GF-D8 (cell line): Measurements from ENCODE around the gene MAP4K4.

ENCODE experiments used
- DNase-seq: peaks from one replicate; lab custom pipeline; 2025; lab: John Stamatoyannopoulos, UW

Gene MAP4K4

DNA sequence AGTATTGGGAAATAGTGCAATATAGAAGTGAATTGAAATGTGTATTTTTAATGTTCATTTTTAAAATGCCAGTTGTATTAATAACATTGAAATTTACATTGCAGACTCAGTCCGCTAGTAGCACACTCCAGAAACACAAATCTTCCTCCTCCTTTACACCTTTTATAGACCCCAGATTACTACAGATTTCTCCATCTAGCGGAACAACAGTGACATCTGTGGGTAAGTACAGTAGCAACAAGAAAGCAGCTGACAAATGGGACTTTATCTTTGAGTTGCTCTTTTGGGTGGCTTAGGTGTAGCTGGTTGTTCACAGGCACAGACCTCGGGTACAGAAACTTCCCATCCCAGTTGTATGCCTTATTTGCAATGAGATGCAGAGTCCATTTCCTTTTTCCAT lies 176.0 kb downstream of the MAP4K4 start:
- no peak for DNase-seq

GRCh38 chr2:101874069-101874468 lies 176.6 kb downstream of the MAP4K4 start:
- DNase-seq: no peak

DNA sequence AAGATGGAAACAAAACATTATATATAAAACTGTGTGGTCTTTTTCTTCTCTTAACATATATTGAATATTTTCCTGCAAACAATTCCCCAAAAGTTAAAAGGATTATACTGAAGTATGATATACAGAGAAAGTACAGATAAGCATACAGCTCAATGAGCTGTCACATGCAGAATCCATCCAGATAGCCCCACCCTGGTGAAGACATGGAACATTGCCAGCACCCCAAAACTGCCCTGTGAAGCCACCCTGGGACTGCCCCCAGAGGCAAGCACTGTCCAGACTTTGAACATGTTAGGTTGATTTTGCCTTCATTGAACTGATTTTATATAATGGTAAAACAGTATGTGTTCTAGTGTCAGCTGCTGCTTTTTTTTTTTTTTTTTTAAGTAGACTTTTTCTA lies 182.0 kb downstream of the MAP4K4 start:
- no peak for DNase-seq

- no peak for DNase-seq
Measured at GRCh38 chr2:101881131-101881530, 183.6 kb downstream of the MAP4K4 start.

GRCh38 chr2:101882769-101883307 lies 185.3 kb downstream of the MAP4K4 start:
- no peak for DNase-seq

DNA sequence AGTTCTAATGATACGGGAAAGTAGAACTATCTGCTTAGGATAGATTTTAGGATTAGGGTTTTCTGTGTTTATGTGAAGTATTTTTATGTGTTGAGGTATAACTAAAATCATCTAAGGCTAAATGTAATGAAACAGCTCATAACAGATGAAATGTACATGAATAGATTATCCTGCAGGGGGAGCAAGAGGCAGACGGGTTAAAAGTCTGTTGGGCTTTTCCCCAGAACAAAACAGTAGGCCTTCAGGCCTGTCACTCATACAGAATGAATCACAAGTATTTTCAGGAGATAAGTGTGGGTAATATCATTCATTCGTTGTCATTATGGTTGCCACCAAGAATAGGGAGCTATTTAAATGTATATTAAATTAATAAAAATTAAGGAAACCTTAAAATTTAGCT lies 186.4 kb downstream of the MAP4K4 start:
- DNase-seq: no peak

GRCh38 chr2:101884423-101884822 lies 186.9 kb downstream of the MAP4K4 start:
- no peak for DNase-seq

GRCh38 chr2:101887328-101887727 lies 189.8 kb downstream of the MAP4K4 start:
- DNase-seq: no peak

- no peak for DNase-seq
Measured at GRCh38 chr2:101889460-101890098, 192.1 kb downstream of the MAP4K4 start.

GRCh38 chr2:101892377-101892776 lies 194.9 kb downstream of the MAP4K4 start:
- no peak for DNase-seq

GRCh38 chr2:101893681-101894381 lies 196.3 kb downstream of the MAP4K4 start:
- no peak for DNase-seq

DNA sequence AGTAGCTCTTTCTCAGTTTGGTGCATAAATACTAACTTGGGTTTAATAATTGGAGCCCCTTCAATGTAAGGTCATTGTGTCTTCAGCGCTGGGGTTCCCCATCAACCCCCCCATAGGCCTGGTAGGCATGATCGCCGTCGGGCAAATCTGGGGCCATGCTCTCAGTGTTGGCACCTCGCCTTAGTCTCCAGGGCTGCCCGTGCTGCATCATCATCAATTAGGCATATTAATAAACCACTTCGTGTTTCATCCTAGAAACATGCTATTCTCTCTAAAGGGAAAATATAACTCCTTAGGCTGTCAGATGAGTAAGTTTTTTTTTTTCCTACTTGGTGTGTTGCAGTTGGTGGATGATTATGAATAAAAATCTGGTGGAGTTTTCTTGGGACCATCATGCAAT lies 197.5 kb downstream of the MAP4K4 start:
- DNase-seq: no peak

DNA sequence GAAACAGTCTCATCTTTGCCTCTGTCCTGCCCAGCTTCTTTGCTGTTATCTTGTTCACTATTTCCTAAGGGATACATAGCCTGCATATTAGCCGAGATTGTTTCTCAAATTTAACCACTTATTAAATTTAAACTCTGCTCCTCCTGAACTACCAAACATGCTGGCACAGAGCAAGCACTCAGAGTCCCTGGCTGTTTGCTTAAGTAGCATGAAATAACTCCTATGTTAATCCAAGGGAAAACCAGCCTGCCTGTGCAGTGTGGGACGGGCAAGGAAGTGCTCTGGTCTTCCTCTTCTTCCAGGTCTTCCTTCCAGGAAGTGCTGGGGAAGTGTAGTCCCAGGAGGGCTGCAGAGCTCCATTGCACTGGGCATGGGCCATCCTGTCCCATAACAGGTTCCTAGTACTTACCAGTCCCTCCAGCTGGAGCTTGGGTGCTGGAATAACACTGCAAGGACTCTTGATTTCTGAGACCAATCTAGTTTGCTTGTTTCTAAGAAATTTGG lies 198.4 kb downstream of the MAP4K4 start:
- DNase-seq: no peak

DNA sequence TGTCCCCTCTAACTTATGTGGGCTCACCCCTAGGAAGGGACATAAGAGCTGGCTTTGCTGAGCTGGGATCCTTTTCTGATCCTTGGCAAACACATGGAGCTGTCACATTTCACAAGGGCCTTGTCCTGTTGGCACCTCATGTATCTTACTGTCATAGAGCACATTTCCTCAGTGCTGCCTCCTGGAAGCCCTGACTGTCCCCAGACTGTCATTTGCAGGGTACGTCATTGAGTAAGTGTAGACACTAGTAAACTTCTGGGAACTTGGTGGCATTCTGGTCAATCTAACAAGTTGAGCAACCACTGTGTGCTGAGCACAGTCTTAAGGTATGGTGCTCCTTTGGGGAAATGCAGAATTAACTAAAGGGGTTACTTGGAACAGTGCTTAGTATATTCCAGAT lies 199.8 kb downstream of the MAP4K4 start:
- no peak for DNase-seq

DNA sequence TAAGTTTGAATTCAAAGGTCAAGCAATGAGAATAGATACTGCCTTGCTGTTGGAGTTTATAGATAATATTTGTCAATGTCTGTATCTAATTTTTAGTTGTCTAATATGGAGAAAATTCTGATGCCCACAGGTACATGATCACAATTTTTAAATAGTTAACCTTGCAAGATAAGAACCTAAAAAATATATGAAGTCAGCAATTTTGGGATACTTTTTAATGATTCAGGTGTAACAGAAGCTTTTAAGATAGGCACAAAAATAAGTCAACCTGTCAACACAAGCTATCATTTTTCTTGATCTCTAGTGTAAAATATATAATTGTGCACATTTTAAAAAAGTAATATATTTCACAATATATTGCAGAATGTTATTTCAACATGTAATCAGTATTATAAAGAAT lies 201.8 kb downstream of the MAP4K4 start:
- DNase-seq: no peak

- no peak for DNase-seq
Measured at GRCh38 chr2:101899871-101900270, 202.4 kb downstream of the MAP4K4 start.

GRCh38 chr2:101900375-101900774 lies 202.9 kb downstream of the MAP4K4 start:
- no peak for DNase-seq

- no peak for DNase-seq
Measured at GRCh38 chr2:101901241-101901640, 203.7 kb downstream of the MAP4K4 start.

GRCh38 chr2:101902169-101902568 lies 204.7 kb downstream of the MAP4K4 start:
- DNase-seq: no peak

- no peak for DNase-seq
Measured at GRCh38 chr2:101904916-101905315, 207.4 kb downstream of the MAP4K4 start.

- DNase-seq: no peak
Measured at GRCh38 chr2:101905746-101906336, 208.3 kb downstream of the MAP4K4 start.

GRCh38 chr2:101909760-101910159 lies 212.3 kb downstream of the MAP4K4 start:
- DNase-seq: peak; percentile 12

GRCh38 chr2:101912545-101912944 lies 215.0 kb downstream of the MAP4K4 start:
- no peak for DNase-seq
